ACC112 (cell line): Measurements from ENCODE around the gene ZBTB22.

Experiments used
- H2AFZ ChIP-seq: fragments of 200-600 bp; sonication (generic); one replicate; pipeline ENCODE4 v1.6.0; 2017; ENCODE audit warnings: antibody characterized with exemption, low read length; ENCODE audit not compliant: unreplicated experiment
- H3K27ac ChIP-seq: fragments of 200-600 bp; sonication (generic); 2 replicates; pipeline ENCODE4 v1.5.1; 2014; ENCODE audit warnings: low read depth, mild to moderate bottlenecking, antibody characterized with exemption, low read length, moderate library complexity
- H3K27me3 ChIP-seq: fragments of 200-600 bp; sonication (generic); 2 replicates; pipeline ENCODE4 v1.6.1; 2014; ENCODE audit warnings: mild to moderate bottlenecking, antibody characterized with exemption, low read length, moderate library complexity, mixed read lengths; ENCODE audit not compliant: insufficient read depth
- H3K36me3 ChIP-seq: fragments of 200-600 bp; sonication (generic); 2 replicates; pipeline ENCODE4 v1.6.1; 2016; ENCODE audit warnings: mild to moderate bottlenecking, antibody characterized with exemption, low read length, moderate library complexity, mixed read lengths; ENCODE audit not compliant: insufficient read depth
- H3K4me1 ChIP-seq: fragments of 200-600 bp; sonication (generic); one replicate; pipeline ENCODE4 v1.6.1; 2016; ENCODE audit warnings: low read length, mixed read lengths; ENCODE audit not compliant: insufficient read depth, unreplicated experiment, control insufficient read depth
- H3K4me3 ChIP-seq: fragments of 200-600 bp; sonication (generic); 2 replicates; pipeline ENCODE4 v1.5.1; 2014; ENCODE audit warnings: mild to moderate bottlenecking, low read depth, low read length
- H3K79me2 ChIP-seq: fragments of 200-600 bp; sonication (generic); one replicate; pipeline ENCODE4 v1.6.0; 2016; ENCODE audit warnings: low read length; ENCODE audit not compliant: control insufficient read depth, unreplicated experiment, insufficient read depth

Gene ZBTB22

DNA sequence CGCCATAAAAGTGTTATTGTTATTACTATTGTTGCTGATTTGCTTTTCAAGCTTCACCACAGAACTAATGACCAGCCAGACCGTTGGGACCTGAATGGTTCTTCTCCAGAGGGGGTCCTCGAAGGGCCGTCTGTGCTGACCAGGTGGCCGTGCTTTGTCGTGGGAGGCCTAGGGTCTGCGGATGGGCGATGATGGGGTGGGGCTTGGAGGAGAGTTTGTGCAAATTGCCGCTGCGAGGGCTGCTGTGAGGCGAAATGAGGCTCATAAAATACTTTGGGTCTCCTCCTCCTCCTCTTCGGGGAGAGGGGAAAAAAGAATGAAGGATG is 6.0 kb upstream of the ZBTB22 start:
- H3K79me2 ChIP-seq, result peaks cover 33% of the 10 kb centered on the region
- H3K27me3 ChIP-seq, result no peaks in the 10 kb centered on the region
- H3K36me3 ChIP-seq, result peaks cover 10% of the 10 kb centered on the region; the same call in 1 of the 2 replicates
- H3K27ac ChIP-seq, result no peak overlapping the region
- H3K4me3 ChIP-seq, result peak overlapping the region; percentile 95
- H2AFZ ChIP-seq, result peak overlapping the region; percentile 78
- H3K4me1 ChIP-seq, result peaks cover 31% of the 10 kb centered on the region

DNA sequence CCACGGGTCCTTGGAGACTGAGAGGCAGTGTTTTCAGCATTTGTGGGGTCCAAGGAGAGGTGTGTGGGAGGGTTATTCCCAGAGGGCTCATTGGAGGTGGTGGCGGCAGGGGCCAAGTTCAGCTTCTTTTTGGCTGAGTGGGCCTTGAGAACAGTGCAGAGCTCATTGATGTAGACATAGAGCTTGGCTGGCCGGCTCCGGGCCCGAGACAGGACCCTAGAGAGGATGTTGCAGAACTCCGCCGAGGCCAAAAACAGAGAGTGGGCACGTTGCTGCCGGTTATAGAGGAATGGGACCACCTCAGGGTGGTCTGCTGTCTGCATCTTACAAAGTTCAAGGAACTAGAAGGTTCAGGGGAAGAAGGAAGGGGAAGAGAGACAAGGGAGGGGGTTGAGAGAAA is 3.7 kb upstream of the ZBTB22 start:
- Histone ChIP-seq H3K4me3 (peak overlapping the region; percentile 95), H3K27ac (peak overlapping the region; percentile 92), H3K79me2 (peaks cover 34% of the 10 kb centered on the region), H3K27me3 (no peaks in the 10 kb centered on the region), H2AFZ (no peak overlapping the region), H3K36me3 (peaks cover 10% of the 10 kb centered on the region; the same call in 1 of the 2 replicates), H3K4me1 (peaks cover 38% of the 10 kb centered on the region)

DNA sequence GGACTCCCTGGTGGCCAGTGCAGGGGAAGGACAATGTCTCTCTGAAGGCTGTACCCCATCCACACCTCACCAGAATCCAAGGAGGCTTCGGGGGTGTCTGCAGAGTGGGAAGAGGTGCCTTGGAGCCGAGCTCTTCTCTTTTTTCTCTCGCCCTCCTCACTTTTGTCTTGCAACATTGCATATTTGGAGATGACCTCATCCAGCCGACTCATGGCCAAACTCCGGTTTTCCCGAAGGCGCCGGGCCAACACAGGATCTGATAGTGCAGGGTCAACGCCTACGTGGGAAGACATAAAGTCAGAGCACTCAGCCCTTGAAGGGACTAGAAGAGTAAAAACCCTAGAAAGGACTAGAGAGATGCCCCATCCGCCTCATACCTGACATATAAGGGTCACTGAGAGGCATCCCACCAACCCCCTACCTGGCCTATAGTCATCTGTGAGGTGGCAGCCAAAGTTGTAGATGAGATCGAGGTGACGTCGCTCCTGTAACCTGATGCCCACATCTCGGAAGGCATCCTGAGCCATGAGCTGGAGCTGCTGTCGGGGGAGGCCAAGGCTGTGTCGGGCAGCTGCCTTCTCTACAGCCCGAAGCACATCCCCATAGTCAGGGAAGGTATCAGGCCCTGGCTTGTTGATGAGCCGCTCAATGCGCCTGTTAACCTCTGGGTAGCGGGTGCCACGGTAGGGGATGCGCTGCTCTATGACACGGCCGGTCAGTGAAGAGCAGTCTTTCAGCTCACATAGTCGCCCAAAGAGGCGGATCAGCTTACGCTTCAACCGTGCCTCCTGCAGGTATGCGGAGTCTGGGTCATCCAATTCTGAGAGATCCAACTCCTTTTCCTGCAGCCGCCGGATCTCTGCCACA is 3.0 kb upstream of the ZBTB22 start:
- Histone ChIP-seq H2AFZ (no peak overlapping the region), H3K4me3 (peak overlapping the region; percentile 95), H3K27me3 (no peaks in the 10 kb centered on the region), H3K27ac (peak overlapping the region; percentile 92), H3K36me3 (peaks cover 10% of the 10 kb centered on the region; the same call in 1 of the 2 replicates), H3K4me1 (peaks cover 38% of the 10 kb centered on the region), H3K79me2 (peaks cover 34% of the 10 kb centered on the region)

DNA sequence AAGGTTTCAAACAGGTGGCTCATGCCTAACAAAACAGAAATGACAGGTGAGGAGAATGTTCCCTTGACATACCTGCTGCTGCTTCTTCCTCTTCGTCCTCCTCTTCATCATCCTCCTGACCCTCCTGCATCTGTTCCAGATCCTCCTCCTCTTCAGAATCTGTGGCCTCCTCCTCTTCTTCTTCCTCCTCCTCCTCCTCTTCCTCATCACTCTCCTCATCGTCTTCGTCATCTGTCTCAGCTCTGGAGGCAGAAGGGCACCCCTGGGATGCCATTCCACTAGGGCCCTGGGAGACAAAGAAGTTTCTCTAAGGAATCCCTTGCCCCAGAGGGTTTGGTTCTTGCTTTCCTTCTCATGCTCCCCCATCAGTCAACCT is 2.4 kb upstream of the ZBTB22 start:
- H3K27ac ChIP-seq, result peak overlapping the region; percentile 92
- H3K4me1 ChIP-seq, result peaks cover 41% of the 10 kb centered on the region

DNA sequence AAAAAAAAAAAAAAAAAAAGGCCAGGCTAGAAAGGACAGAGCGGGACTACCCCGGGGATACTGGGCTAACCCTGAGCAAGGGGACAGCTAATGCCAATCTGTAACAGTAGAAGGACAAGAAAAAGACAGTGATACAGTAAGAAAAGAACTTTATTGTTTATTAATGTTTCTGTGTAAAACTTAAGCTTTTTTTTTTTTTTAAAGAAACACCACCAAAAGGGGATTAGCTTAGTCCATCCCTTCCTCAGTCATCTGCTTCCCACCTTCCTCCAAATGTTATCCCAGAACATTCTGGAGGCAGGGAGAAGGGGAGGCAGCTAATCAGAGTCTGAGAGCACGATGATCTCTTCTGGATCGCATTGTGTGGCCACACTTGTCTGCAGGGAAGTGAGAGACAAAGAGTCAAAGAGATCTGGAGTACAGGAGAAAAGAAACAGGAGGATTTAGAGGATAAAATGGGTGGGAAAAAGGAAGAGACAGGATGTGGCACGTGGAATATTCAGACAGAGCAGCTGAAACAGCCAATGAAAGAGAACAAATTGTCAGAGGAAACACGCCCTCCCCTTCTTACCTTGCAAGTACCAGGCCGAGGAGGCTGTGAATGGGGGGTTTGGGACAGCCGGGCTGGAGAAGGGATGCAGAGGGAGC is 1.0 kb upstream of the ZBTB22 start:
- H3K4me1 ChIP-seq, result peaks cover 46% of the 10 kb centered on the region
- H3K4me3 ChIP-seq, result peak overlapping the region; percentile 83
- H2AFZ ChIP-seq, result no peak overlapping the region
- peaks cover 47% of the 10 kb centered on the region for H3K79me2 ChIP-seq
- peaks cover 10% of the 10 kb centered on the region; the same call in 1 of the 2 replicates for H3K36me3 ChIP-seq
- H3K27ac ChIP-seq, result peak overlapping the region; percentile 77
- H3K27me3 ChIP-seq, result no peaks in the 10 kb centered on the region

More for the DNA sequence above, 2.4 kb upstream of the ZBTB22 start:
- no peaks in the 10 kb centered on the region for H3K27me3 ChIP-seq
- peaks cover 10% of the 10 kb centered on the region; the same call in 1 of the 2 replicates for H3K36me3 ChIP-seq
- H3K79me2 ChIP-seq, result peaks cover 37% of the 10 kb centered on the region
- H3K4me3 ChIP-seq, result peak overlapping the region; percentile 43
- no peak overlapping the region for H2AFZ ChIP-seq

DNA sequence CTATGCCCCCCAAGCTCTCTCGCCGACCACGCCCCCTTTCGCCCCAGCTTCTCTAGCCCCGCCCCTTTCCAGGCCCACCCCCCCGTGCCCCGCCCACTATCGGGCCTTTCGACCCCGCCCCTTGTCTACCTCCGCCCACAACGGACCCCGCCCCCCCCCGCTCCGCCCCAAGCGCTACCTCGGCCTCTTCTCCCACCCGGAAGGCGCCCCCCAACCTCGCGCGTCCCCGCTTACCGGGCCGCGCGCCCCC is 200 bp downstream of the ZBTB22 start:
- Histone ChIP-seq H3K4me1 (peaks cover 46% of the 10 kb centered on the region), H2AFZ (no peak overlapping the region), H3K27ac (peak overlapping the region; percentile 77; the same call in 1 of the 2 replicates), H3K36me3 (peaks cover 10% of the 10 kb centered on the region; the same call in 1 of the 2 replicates), H3K4me3 (peak overlapping the region; percentile 83), H3K27me3 (no peaks in the 10 kb centered on the region), H3K79me2 (peaks cover 56% of the 10 kb centered on the region)

DNA sequence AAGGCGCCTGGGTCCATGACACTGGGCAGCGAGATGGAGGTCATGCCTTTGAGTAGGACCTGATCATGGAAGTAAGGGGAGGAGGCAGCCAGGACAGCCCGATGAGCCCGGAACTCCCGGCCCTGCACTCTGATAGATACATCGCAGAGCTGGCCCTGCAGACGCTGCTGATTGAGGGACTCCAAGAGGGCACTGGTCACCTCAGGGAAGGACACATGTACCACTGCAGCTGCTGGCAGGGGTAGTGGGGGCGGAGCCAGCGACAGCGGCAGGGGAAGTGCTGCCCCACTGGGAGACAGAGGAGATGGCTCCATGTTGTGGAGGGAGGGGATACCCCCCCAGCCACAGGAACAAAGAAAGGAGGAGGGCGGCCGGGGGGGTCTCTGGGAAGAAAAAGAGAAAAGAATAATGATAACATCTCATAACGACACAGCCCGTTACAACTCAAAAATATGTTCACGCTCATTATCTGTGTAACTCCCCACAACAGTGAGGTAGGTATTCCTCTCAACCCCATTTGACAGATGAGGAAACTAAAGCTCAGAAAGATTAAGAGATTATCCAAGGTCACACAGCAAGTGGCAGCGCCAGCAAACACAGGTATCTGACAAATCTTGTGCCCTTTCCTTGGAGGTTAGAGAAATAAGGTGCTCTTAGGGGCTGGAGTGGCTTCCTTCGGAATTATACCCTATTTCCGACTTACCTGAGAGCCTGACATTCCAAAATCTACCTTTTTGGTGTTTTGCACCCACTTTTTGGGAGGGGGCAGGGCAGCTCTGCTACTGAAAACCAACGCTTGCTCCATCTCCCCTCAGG is 733 bp downstream of the ZBTB22 start:
- Histone ChIP-seq H3K27ac (no peak overlapping the region), H3K79me2 (peaks cover 56% of the 10 kb centered on the region), H3K4me1 (peaks cover 48% of the 10 kb centered on the region), H3K4me3 (peak overlapping the region; percentile 62), H3K36me3 (peaks cover 10% of the 10 kb centered on the region; the same call in 1 of the 2 replicates), H3K27me3 (no peaks in the 10 kb centered on the region), H2AFZ (no peak overlapping the region)

DNA sequence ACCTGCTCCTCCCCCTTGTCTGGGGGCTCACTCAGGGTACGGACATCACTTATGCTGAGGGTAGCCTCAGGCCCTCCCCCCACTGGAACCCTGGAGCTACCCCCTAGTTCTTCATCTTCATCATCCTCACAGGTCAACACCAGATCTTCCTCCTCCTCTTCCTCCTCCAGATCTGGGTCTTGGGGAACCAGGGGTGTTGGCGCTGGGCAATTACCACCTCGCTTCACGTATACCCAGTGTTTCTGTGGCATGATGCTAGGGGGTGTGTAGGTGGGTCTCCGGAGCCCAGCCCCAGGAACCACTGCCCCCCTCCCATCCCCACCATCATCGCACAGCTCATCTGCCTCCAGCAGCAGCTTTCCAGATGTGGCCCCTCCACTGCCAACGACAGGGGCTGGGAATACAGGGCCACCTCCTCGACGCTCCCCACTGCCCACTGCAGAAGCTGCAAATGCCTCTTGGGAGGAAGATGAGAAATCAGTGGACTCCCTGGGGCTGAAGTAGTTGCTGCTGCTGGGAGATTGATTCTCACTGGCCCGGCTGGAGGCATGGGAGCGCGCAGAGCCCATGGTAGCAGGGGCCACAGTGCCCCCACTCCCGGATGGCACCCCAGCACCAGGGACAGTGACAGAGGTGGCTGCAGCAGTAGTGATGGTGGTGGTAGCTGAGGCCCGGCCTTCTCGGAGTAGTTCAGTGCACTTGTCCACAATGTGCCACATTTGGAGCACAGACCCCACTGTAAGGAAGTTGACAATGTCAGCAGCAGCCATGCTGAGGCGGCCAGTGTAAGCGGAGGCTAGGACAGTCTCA is 1.5 kb downstream of the ZBTB22 start:
- H3K4me1 ChIP-seq, result peaks cover 42% of the 10 kb centered on the region
- no peak overlapping the region for H3K4me3 ChIP-seq
- no peak overlapping the region for H3K27ac ChIP-seq
- peaks cover 8% of the 10 kb centered on the region; the same call in 1 of the 2 replicates for H3K36me3 ChIP-seq
- H2AFZ ChIP-seq, result no peak overlapping the region
- peaks cover 55% of the 10 kb centered on the region for H3K79me2 ChIP-seq
- no peaks in the 10 kb centered on the region for H3K27me3 ChIP-seq

DNA sequence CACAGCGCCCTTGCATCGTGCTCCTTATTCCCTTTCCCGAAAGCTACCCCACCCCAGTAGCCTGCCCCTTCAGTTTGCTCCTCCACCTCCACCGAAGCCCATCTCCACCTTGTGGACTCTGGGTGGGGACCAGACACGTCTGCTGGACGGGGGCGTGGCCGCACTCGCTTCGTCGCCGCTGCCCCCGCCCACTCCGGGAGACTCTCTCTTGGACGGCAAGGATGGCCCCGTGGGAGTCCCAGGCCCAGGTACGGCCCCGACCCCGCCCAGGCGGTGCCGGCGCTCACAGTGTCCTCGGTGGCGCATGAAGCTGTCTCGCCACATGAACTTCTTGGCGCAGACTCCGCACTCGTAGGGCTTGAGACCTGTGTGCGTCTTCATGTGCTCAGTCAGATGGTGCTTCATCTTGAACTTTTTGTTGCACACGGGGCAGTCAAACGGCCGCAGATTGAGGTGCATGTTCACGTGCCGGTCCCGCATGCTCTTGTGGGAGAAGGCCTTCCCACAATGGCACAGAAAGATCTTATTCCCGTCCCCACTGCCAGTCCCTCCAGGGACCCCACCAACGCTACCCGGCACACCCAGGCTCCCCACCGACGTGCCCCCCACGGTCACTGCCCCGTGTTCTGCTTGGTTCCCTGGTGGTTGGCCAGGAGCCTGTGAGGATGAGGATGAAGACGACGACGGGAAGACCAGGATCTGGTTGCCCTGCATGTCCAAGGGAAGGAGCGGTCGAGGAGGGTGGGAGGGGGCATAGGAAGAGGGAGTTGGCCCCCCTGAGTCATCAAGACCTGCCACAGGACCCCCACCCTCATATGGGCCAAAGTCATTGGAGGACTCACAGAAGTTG is 2.4 kb downstream of the ZBTB22 start:
- H3K4me1 ChIP-seq, result peaks cover 36% of the 10 kb centered on the region
- peak overlapping the region; percentile 97 for H3K4me3 ChIP-seq
- H3K27ac ChIP-seq, result peak overlapping the region; percentile 93
- no peaks in the 10 kb centered on the region for H3K27me3 ChIP-seq
- no peak overlapping the region for H2AFZ ChIP-seq
- H3K79me2 ChIP-seq, result peaks cover 55% of the 10 kb centered on the region
- peaks cover 6% of the 10 kb centered on the region; the same call in 1 of the 2 replicates for H3K36me3 ChIP-seq
